Karpas-422 (cell line): ENCODE measurements around the gene RBM17. TPM values are rescaled to one million over a fixed set of nuclear protein-coding genes. Genes with fewer than 3 reads are reported as not detected.
"Not testable (repeated sequence)": the region's sequence is repeated elsewhere in the genome, so short reads cannot be mapped to it uniquely, and the experiment has no call there.

ENCODE experiments used
- DNase-seq: peaks from one replicate; pipeline ENCODE4 v3.0.0-alpha.2; 2015
- H2AFZ ChIP-seq: fragments of 200-600 bp; sonication (generic); 2 replicates; pipeline ENCODE4 v1.6.1; 2014; ENCODE audit warnings: antibody characterized with exemption, low read length, mixed read lengths
- H3K27ac ChIP-seq: fragments of 200-600 bp; sonication (generic); 2 replicates; pipeline ENCODE4 v1.5.1; 2014; ENCODE audit warnings: mild to moderate bottlenecking, low read length, moderate library complexity
- H3K27me3 ChIP-seq: fragments of 200-600 bp; sonication (generic); 2 replicates; pipeline ENCODE4 v1.6.1; 2014; ENCODE audit warnings: low read length, mixed read lengths
- H3K36me3 ChIP-seq: fragments of 200-600 bp; sonication (generic); 2 replicates; pipeline ENCODE4 v1.6.1; 2014; ENCODE audit warnings: low read length, mixed read lengths; ENCODE audit not compliant: insufficient read depth
- H3K4me1 ChIP-seq: fragments of 200-600 bp; sonication (generic); 2 replicates; pipeline ENCODE4 v1.6.1; 2014; ENCODE audit warnings: mild to moderate bottlenecking, low read length, mixed read lengths
- H3K4me2 ChIP-seq: fragments of 200-600 bp; sonication (generic); 2 replicates; pipeline ENCODE4 v1.6.1; 2014; ENCODE audit warnings: low read length, low read depth, mild to moderate bottlenecking; ENCODE audit not compliant: poor library complexity, severe bottlenecking
- H3K4me3 ChIP-seq: fragments of 200-600 bp; sonication (generic); 2 replicates; pipeline ENCODE4 v1.5.1; 2014; ENCODE audit warnings: mild to moderate bottlenecking, antibody characterized with exemption, low read length, mixed read lengths
- H3K79me2 ChIP-seq: fragments of 200-600 bp; sonication (generic); 2 replicates; pipeline ENCODE4 v1.6.1; 2014; ENCODE audit warnings: mild to moderate bottlenecking, low read length, mixed read lengths
- H3K9ac ChIP-seq: fragments of 200-600 bp; sonication (generic); 2 replicates; pipeline ENCODE4 v1.6.0; 2014; ENCODE audit warnings: low read length
- H3K9me2 ChIP-seq: fragments of 200-600 bp; sonication (generic), shearing (Covaris generic); replicated peaks from 2 replicates; pipeline ENCODE4 v1.6.0; 2014; ENCODE audit warnings: mild to moderate bottlenecking, low read length, moderate library complexity; ENCODE audit not compliant: insufficient read depth
- H3K9me3 ChIP-seq: fragments of 300-700, 200-600 bp; sonication (generic); 2 replicates; pipeline ENCODE4 v1.6.1; 2014; ENCODE audit warnings: low read length, mixed read lengths
- H4K20me1 ChIP-seq: fragments of 200-600 bp; sonication (generic); 2 replicates; pipeline ENCODE4 v1.6.1; 2014; ENCODE audit warnings: mild to moderate bottlenecking, antibody characterized with exemption, low read length, low read depth; ENCODE audit not compliant: insufficient read depth
- small RNA-seq: library from RNA; depleted of rRNA; stranded (forward); fragments of <200 nt; gene quantifications from one replicate; pipeline ENCODE3, GENCODE V24; 2014
- total RNA-seq: library from RNA; depleted of rRNA; stranded (reverse); fragments of >200 nt; shearing (Covaris generic); gene quantifications from 2 replicates; pipeline ENCODE4 v1.2.3, GENCODE V29; 2014; ENCODE audit warnings: low replicate concordance; rRNA removed

Gene RBM17
- total RNA-seq, 1 experiment from 2014 or later = 72.5 TPM

- Histone ChIP-seq H3K27me3 (no peaks in the 10 kb centered on the region), H4K20me1 (peaks cover 19% of the 10 kb centered on the region; the same call in 1 of the 2 replicates), H3K36me3 (peaks cover 4% of the 10 kb centered on the region), H3K79me2 (peaks cover 19% of the 10 kb centered on the region), H3K27ac (peak overlapping the region; percentile 77), H3K9me2 (no peaks in the 10 kb centered on the region), H3K4me1 (peaks cover 14% of the 10 kb centered on the region), H2AFZ (peak overlapping the region; percentile 51; the same call in 1 of the 2 replicates), H3K4me2 (peak overlapping the region; percentile 90), H3K4me3 (peak overlapping the region; percentile 93), H3K9me3 (no peaks in the 10 kb centered on the region), H3K9ac (peak overlapping the region; percentile 99)
- DNase-seq = peak; percentile 97
These were observed 74.8 kb downstream of the RBM17 start for GRCh38 chr10:6163364-6164270.

DNA sequence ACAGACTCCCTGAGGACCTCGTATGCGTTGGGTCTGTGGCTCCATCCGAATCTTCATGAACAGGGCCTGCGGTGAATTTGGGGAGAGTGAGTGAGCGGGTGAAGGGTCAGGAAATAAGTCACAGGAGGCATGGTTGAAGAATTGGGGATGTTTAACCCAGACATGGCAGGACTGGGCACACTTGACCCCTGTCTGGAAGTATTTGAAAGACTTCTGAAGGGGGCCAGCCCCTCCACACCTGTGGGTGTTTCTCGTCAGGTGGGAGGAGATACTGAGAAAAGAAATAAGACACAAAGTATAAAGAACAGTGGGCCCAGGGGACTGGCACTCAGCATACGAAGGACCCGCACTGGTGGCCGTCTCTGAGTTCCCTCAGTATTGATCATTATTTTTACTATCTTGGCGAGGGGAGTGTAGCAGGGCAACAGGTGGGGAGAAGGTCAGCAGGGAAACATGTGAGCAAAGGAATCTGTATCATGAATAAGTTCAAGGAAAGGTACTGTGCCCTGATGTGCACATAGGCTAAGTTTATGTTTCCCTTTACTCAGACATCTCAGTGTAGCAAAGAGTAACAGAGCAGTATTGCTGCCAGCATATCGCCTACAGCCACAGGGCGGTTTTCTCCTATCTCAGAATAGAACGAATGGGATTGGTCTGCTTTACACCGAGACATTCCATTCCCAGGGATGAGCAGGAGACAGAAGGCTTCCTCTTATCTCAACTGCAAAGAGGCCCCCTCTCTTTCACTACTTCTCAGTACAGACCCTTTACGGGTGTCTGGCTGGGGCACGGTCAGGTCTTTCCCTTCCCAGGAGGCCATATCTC lies 75.6 kb downstream of the RBM17 start:
- H3K4me2 ChIP-seq = peak overlapping the region; percentile 90
- H3K9me3 ChIP-seq = no peaks in the 10 kb centered on the region
- H4K20me1 ChIP-seq = peaks cover 23% of the 10 kb centered on the region; the same call in 1 of the 2 replicates
- H2AFZ ChIP-seq = peak overlapping the region; percentile 25; the same call in 1 of the 2 replicates
- H3K36me3 ChIP-seq = peaks cover 4% of the 10 kb centered on the region
- peaks cover 14% of the 10 kb centered on the region for H3K4me1 ChIP-seq
- H3K4me3 ChIP-seq = peak overlapping the region; percentile 93
- H3K27ac ChIP-seq = peak overlapping the region; percentile 77
- H3K79me2 ChIP-seq = peaks cover 19% of the 10 kb centered on the region
- H3K9ac ChIP-seq = peak overlapping the region; percentile 99
- peak; percentile 53 for DNase-seq
- no peaks in the 10 kb centered on the region for H3K27me3 ChIP-seq
- no peaks in the 10 kb centered on the region for H3K9me2 ChIP-seq

- Histone ChIP-seq H3K36me3 (peaks cover 4% of the 10 kb centered on the region), H4K20me1 (peaks cover 30% of the 10 kb centered on the region; the same call in 1 of the 2 replicates), H3K4me2 (peak overlapping the region; percentile 90), H3K4me1 (peaks cover 14% of the 10 kb centered on the region), H3K9me2 (no peaks in the 10 kb centered on the region), H3K27ac (no peak overlapping the region), H2AFZ (no peak overlapping the region), H3K9ac (peak overlapping the region; percentile 99; the same call in 1 of the 2 replicates), H3K27me3 (no peaks in the 10 kb centered on the region), H3K79me2 (peaks cover 19% of the 10 kb centered on the region), H3K4me3 (peak overlapping the region; percentile 93), H3K9me3 (no peaks in the 10 kb centered on the region)
- no peak for DNase-seq
These were observed 76.4 kb downstream of the RBM17 start for GRCh38 chr10:6165221-6165725.

- not testable (repeated sequence) for H3K9me3 ChIP-seq, H2AFZ ChIP-seq, H3K27me3 ChIP-seq, H3K9me2 ChIP-seq, H3K4me3 ChIP-seq, DNase-seq, H3K27ac ChIP-seq, H3K36me3 ChIP-seq, H3K9ac ChIP-seq, H3K4me2 ChIP-seq
- peaks cover 33% of the 10 kb centered on the region; the same call in 1 of the 2 replicates for H4K20me1 ChIP-seq
- peaks cover 14% of the 10 kb centered on the region for H3K4me1 ChIP-seq
- H3K79me2 ChIP-seq = peaks cover 19% of the 10 kb centered on the region
These were observed 77.1 kb downstream of the RBM17 start for GRCh38 chr10:6165933-6166332.

Small RNA genes lying within 50 kb of the gene (small RNA-seq; reads per million reads assigned to genes)
- not detected for gene MIR3155A

Other genes starting within 250 kb of the RBM17 start
- gene ANKRD16, start 199.1 kb upstream of the RBM17 start, total RNA-seq = 12.8 and 29.5 TPM in 2 replicates
- 61.9 and 90.1 TPM in 2 replicates for gene FBH1, start 198.8 kb upstream of the RBM17 start, total RNA-seq
- not detected in 2 replicates for gene IL15RA, start 111.5 kb upstream of the RBM17 start, total RNA-seq
- gene IL2RA, start 26.7 kb upstream of the RBM17 start, total RNA-seq = 1.6 TPM in 1 of 2 replicates, not detected in the other
- 43.6 and 61.2 TPM in 2 replicates for gene PFKFB3, start 113.9 kb downstream of the RBM17 start, total RNA-seq